ENCODE measurements around the gene ARID3C. TPM values are rescaled to one million over a fixed set of nuclear protein-coding genes. Genes with fewer than 3 reads are reported as not detected.
"Not testable (repeated sequence)": the region's sequence is repeated elsewhere in the genome, so short reads cannot be mapped to it uniquely, and the experiment has no call there.

Gene ARID3C
- polyA plus RNA-seq, 2 of the 4 experiments (the other 2 are of a cell fraction): 0.09 to 0.12 TPM

DNA sequence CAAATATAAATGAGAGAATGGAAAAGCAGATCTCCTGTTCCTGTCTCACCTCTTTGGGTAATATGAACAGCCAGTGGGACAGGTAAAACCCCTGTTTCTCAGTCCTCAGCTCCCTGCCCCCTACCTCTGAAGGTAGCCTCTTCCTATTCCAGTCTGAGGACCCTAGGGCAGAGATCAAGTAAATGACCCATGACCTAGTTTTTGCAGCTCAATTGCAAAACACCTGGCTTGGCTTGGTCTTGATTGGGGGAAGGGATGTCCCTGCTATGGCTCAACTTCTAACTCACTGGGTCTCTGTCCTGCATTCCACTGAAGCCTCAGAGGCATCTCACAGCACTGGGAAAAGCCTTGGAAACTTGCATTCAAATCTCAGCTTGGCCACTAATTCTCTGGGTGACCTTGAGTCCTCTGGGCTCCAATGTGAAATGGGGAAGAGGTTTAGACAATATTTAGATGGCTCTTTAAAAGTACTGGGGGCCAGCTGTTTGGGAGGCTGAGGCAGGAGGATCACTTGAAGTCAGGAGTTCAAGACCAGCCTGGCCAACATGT is 16.0 kb upstream of the ARID3C start:
- TF ChIP-seq PHF8 (IDR thresholded peaks at IDR 0.05; ENCODE audit: borderline replicate concordance, low read depth): no peak
- TF ChIP-seq, protein P1, sequence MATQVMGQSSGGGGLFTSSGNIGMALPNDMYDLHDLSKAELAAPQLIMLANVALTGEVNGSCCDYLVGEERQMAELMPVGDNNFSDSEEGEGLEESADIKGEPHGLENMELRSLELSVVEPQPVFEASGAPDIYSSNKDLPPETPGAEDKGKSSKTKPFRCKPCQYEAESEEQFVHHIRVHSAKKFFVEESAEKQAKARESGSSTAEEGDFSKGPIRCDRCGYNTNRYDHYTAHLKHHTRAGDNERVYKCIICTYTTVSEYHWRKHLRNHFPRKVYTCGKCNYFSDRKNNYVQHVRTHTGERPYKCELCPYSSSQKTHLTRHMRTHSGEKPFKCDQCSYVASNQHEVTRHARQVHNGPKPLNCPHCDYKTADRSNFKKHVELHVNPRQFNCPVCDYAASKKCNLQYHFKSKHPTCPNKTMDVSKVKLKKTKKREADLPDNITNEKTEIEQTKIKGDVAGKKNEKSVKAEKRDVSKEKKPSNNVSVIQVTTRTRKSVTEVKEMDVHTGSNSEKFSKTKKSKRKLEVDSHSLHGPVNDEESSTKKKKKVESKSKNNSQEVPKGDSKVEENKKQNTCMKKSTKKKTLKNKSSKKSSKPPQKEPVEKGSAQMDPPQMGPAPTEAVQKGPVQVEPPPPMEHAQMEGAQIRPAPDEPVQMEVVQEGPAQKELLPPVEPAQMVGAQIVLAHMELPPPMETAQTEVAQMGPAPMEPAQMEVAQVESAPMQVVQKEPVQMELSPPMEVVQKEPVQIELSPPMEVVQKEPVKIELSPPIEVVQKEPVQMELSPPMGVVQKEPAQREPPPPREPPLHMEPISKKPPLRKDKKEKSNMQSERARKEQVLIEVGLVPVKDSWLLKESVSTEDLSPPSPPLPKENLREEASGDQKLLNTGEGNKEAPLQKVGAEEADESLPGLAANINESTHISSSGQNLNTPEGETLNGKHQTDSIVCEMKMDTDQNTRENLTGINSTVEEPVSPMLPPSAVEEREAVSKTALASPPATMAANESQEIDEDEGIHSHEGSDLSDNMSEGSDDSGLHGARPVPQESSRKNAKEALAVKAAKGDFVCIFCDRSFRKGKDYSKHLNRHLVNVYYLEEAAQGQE (IDR thresholded peaks at IDR 0.05): no peak
- no peak for TF ChIP-seq TFCP2L1 (CRISPR knock-in tag; IDR thresholded peaks at IDR 0.05)
- TF ChIP-seq RARB (CRISPR knock-in tag; IDR thresholded peaks at IDR 0.05): no peak
- TF ChIP-seq KDM5A (IDR thresholded peaks at IDR 0.05): no peak
- no peak for TF ChIP-seq TP53 (CRISPR knock-in tag; IDR thresholded peaks at IDR 0.05)
- no peak for TF ChIP-seq HEYL (CRISPR knock-in tag; IDR thresholded peaks at IDR 0.05)
- no peak overlapping the region for H3K4me3 ChIP-seq
- ChIA-PET CTCF (interaction anchor here (1.1 to 22.6 kb wide), 9 partner anchors 11 to 58 kb away, joined by 3 to 288 read pairs (median 7); partner anchors contain the start of genes ARID3C, CCL27 and RPP25L), POLR2A (interaction anchor here (1.3 kb wide), 1 partner anchor 21 kb away, joined by 5 read pairs; no protein-coding TSS in a partner anchor)
- no peak overlapping the region for H3K4me2 ChIP-seq
- DNase-seq (ENCODE audit: low read depth in 1 of 2, low spot score in 1 of 2) (no peak), ATAC-seq (no peak), FAIRE-seq (no peak)
- H3K27ac ChIP-seq: no peak overlapping the region
- peaks cover 29% of the 10 kb centered on the region for H3K4me1 ChIP-seq
- no peaks in the 10 kb centered on the region for H3K9me3 ChIP-seq

DNA sequence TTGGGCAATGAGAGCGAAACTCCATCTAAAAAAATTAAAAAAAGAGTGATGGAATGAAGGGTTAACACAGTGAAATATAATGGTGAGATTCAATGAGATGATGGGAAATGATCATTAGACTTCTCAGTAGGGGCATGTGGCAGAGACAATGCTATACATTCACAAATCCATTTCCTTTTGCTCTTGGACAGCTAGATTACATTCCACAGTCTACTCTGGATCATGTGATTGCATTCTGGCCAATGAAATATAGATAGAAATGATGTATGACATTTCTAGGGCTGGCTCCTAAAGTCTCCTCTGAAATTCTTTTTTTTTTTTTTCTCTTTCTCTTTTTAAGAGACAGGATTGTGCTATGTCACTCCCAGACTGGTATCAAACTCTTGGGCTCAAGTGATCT is 13.8 kb upstream of the ARID3C start:
- WGBS (ENCODE audit: missing lambda C conversion rate): 96% methylated on average over 1 of the region's 1 CpG
- POLR2A ChIA-PET: no interaction called here
- no peak for ATAC-seq

DNA sequence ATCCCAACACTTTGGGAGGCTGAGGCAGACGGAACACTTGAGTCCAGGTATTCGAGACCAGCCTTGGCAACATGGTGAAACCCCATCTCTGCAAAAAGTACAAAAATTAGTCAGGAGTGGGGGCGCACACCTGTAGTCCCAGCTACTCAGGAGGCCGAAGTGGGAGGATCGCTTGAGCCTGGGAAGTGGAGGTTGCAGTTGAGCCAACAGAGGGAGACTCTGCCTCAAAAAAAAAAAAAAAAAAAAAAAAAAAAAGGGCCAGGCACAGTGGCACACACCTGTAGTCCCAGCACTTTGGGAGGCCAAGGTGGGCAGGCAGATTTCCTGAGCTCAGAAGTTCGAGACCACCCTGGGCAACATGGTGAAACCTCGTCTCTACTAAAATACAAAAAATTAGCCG is 10.5 kb upstream of the ARID3C start:
- ChIA-PET POLR2A (interaction anchor here (0.6 to 1.8 kb wide), 2 partner anchors 14 to 16 kb away, joined by 6 read pairs; no protein-coding TSS in a partner anchor), CTCF (interaction anchor here (1.7 to 22.6 kb wide), 4 partner anchors 11 to 63 kb away, joined by 4 to 429 read pairs (median 198); partner anchors contain the start of genes CCL27, GALT, IL11RA and RPP25L)
- not testable (repeated sequence) for H3K27ac ChIP-seq; H3K4me2 ChIP-seq; DNase-seq (ENCODE audit: low read depth in 1 of 2, low spot score in 1 of 2); H3K4me3 ChIP-seq; H3K9me3 ChIP-seq; FAIRE-seq; ATAC-seq
- H3K4me1 ChIP-seq: peaks cover 26% of the 10 kb centered on the region; the same call in 2 of the 3 replicates
- 87% methylated on average over 8 of the region's 8 CpGs for WGBS (ENCODE audit: missing lambda C conversion rate)

More for the DNA sequence above, 13.8 kb upstream of the ARID3C start:
- no peak for FAIRE-seq
- TF ChIP-seq POLR2AphosphoS2 (conservative IDR thresholded peaks at IDR 0.05; ENCODE audit: low read length) (no peak), ZSCAN20 (CRISPR knock-in tag; IDR thresholded peaks at IDR 0.05) (no peak), RCOR1 (IDR thresholded peaks at IDR 0.05; ENCODE audit: low read depth, low read length) (no peak), KDM5A (IDR thresholded peaks at IDR 0.05) (no peak), CBX2 (IDR thresholded peaks at IDR 0.05; ENCODE audit: borderline replicate concordance, low read depth) (no peak), HDAC2 (IDR thresholded peaks at IDR 0.05) (no peak), JUNB (IDR thresholded peaks at IDR 0.05) (no peak), EHMT2 (IDR thresholded peaks at IDR 0.05; ENCODE audit: low read depth) (no peak), CEBPB (IDR thresholded peaks at IDR 0.05) (no peak), CHD4 (IDR thresholded peaks at IDR 0.05; ENCODE audit: borderline replicate concordance) (no peak), FOSL2 (IDR thresholded peaks at IDR 0.05) (no peak), FOSL2 (CRISPR knock-in tag; IDR thresholded peaks at IDR 0.05) (no peak), EHF (CRISPR knock-in tag; IDR thresholded peaks at IDR 0.05) (no peak), RFX5 (IDR thresholded peaks at IDR 0.05) (no peak), TP53 (CRISPR knock-in tag; IDR thresholded peaks at IDR 0.05) (no peak), BHLHE40 (IDR thresholded peaks at IDR 0.05; ENCODE audit: low read depth, low read length) (no peak), TFCP2L1 (CRISPR knock-in tag; IDR thresholded peaks at IDR 0.05) (no peak)
- TF ChIP-seq, protein P2, sequence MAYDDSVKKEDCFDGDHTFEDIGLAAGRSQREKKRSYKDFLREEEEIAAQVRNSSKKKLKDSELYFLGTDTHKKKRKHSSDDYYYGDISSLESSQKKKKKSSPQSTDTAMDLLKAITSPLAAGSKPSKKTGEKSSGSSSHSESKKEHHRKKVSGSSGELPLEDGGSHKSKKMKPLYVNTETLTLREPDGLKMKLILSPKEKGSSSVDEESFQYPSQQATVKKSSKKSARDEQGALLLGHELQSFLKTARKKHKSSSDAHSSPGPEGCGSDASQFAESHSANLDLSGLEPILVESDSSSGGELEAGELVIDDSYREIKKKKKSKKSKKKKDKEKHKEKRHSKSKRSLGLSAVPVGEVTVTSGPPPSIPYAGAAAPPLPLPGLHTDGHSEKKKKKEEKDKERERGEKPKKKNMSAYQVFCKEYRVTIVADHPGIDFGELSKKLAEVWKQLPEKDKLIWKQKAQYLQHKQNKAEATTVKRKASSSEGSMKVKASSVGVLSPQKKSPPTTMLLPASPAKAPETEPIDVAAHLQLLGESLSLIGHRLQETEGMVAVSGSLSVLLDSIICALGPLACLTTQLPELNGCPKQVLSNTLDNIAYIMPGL (CRISPR knock-in tag; IDR thresholded peaks at IDR 0.05; ENCODE audit: borderline replicate concordance): no peak
- TF ChIP-seq, protein P3, sequence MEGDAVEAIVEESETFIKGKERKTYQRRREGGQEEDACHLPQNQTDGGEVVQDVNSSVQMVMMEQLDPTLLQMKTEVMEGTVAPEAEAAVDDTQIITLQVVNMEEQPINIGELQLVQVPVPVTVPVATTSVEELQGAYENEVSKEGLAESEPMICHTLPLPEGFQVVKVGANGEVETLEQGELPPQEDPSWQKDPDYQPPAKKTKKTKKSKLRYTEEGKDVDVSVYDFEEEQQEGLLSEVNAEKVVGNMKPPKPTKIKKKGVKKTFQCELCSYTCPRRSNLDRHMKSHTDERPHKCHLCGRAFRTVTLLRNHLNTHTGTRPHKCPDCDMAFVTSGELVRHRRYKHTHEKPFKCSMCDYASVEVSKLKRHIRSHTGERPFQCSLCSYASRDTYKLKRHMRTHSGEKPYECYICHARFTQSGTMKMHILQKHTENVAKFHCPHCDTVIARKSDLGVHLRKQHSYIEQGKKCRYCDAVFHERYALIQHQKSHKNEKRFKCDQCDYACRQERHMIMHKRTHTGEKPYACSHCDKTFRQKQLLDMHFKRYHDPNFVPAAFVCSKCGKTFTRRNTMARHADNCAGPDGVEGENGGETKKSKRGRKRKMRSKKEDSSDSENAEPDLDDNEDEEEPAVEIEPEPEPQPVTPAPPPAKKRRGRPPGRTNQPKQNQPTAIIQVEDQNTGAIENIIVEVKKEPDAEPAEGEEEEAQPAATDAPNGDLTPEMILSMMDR (IDR thresholded peaks at IDR 0.05): no peak
- TF ChIP-seq, protein P4, sequence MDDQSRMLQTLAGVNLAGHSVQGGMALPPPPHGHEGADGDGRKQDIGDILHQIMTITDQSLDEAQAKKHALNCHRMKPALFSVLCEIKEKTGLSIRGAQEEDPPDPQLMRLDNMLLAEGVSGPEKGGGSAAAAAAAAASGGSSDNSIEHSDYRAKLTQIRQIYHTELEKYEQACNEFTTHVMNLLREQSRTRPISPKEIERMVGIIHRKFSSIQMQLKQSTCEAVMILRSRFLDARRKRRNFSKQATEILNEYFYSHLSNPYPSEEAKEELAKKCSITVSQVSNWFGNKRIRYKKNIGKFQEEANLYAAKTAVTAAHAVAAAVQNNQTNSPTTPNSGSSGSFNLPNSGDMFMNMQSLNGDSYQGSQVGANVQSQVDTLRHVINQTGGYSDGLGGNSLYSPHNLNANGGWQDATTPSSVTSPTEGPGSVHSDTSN (IDR thresholded peaks at IDR 0.05): no peak
- no peak overlapping the region for H3K4me3 ChIP-seq
- peaks cover 31% of the 10 kb centered on the region for H3K4me1 ChIP-seq
- no peak overlapping the region for H3K27ac ChIP-seq
- H3K4me2 ChIP-seq: no peak overlapping the region
- H3K9me3 ChIP-seq: no peaks in the 10 kb centered on the region
- CTCF ChIA-PET: interaction anchor here (0.9 to 22.6 kb wide), 7 partner anchors 8 to 95 kb away, joined by 3 to 288 read pairs (median 3); partner anchors contain the start of genes CCL27, IL11RA and RPP25L
- no peak for DNase-seq (ENCODE audit: low read depth in 1 of 2, low spot score in 1 of 2)

Data from A549 (cell line).